Stimulated activated CD4-positive, alpha-beta T cell treated with anti-CD3 and anti-CD28 coated beads, TNF-alpha, amount 100 ng/mL, for 1 hour (primary cell): ENCODE results near the gene C5orf63.
"Not testable (repeated sequence)": the region's sequence is repeated elsewhere in the genome, so short reads cannot be mapped to it uniquely, and the experiment has no call there.

ENCODE experiments used
- DNase-seq, 3 donors: peaks; one replicate each; pipeline ENCODE4 v3.0.0-alpha.2; 2020; ENCODE audit warnings: low read depth in 3 of 3, low spot score in 1 of 3

Gene C5orf63

DNA sequence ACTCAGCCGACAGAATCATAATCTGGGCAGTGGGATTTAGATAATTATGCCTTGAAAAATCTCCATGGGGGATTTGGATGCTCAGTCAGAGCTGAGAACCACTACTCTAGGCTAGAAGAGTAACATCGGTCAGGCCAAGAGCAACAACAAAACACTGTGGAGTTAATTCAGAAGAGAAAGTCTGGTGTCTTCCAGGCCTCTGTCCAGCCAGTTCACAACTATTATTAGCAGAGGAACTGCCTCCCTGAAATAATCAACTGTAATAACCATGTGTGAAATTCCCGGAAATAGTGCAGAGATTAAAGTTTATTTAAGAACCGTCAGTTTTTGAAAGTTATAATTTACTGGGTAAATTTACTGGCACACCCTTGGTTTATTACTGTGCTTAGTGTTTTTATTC is 34.8 kb downstream of the C5orf63 start:
- DNase-seq = no peak

DNA sequence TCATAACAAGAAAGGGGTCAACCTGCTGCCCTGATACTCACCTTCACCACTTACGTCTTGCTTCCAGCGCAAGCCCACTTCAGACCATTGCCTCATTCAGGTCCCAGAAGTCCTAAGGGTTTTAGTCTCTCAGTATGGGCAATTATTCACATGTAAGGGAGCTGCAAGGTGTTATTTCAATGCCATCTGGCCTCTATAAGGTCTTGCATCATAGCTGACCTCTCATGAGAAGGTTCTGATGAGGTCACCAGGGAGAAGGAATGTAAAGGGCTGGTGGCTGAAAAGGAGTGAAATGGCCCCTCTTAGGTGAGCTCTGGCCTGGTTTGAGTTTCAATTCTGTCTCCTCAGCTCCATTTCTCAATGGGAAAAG is 41.5 kb downstream of the C5orf63 start:
- no peak for DNase-seq

DNA sequence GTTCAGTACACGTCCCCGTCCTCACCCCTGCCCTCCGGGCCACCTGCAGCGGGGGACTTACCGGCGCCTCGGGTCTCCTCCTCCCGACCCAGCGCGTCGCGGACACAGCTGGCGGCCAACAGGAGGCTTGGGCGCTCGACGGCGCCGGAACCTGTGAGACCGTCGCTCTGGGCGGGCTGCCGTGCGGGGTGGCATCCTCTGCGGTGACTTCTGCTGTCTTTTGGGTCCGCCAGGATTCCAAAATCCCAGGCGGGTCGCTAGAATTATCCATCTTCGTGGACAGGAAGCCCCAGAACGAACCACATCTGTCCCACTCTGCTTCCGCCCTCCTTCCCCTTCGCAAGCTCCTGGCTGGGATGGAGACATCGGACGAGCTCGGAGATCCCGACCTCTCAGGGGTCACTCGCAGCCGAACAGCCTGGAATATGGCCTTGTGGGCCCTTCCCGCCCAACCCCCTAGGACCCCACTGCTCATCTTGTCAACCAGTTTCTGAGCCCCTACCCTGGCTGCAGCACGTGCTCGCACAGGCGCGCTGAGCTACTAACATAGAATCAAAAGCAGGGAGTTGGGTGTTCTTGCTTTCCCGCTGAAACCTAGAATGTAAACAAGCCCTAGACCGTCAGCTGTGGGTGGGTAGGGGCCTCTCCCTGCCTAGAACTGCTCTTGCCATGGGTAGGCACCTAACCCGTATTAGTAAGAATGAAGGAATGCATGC is 42.0 kb downstream of the C5orf63 start:
- DNase-seq = peak in 1 of 3 donors; percentile 12

DNA sequence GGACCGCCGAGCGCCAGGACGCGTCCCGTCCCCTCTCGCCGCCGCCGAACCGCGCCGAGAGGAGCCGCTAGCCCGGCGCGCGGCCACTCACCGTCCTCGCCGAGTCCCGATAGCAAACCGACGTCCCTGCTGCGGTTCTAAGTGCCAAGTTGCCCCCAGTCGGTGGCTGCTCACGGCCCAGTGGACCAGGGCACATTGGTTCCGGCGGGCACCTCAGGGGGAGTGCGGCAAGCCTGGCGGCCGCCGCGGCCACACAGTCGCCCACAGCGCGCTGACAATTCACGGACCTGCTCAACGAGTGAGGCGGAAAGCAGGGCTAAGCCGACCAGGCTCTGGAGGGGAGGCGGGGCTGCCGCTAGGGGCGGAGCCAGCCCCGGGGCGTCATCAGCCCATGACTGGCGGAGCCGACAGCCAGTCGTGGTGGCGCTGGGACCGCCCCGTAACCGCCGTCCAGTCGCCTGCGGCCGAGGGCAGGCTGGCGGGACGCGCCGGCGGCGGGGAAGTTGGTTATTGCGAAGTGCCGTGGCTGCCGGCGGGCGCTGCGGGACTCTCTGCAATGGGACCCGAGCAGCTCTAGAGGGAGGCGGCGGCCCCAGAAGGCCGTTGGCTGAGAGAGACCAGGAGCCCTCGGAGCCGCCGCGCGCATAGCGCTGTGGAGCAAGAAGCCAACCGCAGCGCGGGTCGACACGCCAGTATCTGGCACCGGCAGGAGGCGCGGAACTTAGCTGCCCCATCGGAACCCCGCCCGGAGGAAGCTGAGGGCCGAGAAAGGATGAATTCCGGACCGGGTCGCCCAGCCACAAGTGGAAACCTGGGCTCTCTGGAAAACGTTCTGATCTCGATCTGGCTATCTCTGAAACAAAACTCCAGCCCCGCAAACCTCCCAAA is 42.8 kb downstream of the C5orf63 start, which contains the start of gene MARCHF3:
Gene MARCHF3 (minus strand): TSS at position 300 of the 888 bp plus-strand sequence. CDS start 112,387 bp downstream, outside the sequence.
- peak; percentile 80 to 88 (median 84) for DNase-seq

DNA sequence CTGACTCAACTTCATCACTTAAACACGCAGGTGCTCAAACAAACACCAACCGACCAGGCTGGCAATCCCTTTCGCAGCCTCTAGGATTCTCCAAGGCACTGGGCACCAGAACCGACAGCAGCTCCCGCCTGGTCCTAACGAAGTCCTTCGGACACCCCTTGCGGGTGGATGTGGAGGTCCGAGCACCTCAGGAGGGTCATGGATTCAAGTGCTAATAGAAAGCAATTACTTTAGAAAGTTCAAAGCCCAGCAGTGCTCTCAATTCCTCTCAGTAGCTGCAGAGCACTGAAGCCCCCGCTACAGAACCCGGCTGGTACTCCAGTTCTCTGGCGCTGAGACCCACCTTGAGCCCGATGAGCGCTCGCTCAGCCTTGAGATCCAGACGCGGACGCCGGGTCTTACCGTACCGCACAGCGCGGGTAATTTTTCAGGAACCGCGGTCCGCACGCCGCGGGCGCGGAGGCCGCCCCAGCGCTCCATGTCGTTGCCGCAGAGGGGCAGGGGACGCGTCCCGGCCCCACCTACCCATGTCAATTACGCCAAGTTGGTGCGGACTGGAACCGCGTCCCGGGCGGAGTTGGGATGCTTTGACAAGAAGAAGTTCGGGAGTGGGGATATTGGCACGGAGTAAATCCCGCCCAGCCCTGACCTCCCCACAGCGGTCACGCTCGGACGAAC is 43.6 kb downstream of the C5orf63 start:
- peak in 1 of 3 donors; percentile 28 for DNase-seq

DNA sequence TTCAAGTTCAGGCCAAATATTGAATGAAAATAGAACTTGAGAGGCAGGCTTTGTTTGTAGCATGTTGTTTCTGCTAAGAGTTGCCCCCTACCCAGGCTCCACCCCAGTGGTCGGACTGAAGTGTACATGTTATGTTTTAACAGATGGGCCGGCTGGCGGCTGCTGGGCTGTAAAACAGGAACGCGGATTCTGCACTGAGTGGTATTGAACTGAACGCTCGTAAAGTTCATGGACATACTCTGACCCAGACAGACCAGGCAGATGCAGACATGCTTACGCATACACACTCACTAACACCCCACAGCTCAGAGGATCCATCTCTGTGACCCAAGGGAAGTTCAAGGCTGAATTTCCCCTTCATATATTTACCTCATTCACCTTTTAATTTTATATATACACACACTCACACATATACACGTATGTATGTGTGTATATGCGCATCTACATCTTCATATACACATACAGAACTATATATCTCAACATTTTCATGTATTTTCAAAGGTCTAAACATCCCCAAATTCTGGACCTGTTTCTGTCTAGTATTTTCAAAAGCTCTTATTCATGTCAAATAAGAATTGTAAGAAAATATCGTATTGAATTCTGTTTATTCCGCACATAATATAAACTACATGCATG is 44.4 kb downstream of the C5orf63 start:
- no peak for DNase-seq

DNA sequence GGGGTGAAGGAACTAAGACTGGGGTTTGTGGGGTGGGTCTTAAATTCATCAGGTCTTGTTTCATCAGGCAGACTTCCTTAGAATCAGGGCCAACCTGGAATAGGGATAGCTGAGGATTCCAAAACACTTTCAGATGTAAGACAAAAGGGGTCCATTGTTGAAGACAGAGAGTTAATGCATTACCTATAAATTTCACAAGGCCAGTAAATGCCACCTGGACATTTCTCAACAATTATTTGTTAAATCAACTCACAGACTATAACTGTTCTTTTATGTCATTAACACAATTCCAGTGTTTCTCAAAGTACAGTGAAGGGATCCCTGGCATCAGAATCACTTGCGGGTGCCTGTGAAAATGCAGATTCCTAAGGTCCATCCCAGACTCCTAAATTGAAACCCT is 45.8 kb downstream of the C5orf63 start:
- no peak for DNase-seq

DNA sequence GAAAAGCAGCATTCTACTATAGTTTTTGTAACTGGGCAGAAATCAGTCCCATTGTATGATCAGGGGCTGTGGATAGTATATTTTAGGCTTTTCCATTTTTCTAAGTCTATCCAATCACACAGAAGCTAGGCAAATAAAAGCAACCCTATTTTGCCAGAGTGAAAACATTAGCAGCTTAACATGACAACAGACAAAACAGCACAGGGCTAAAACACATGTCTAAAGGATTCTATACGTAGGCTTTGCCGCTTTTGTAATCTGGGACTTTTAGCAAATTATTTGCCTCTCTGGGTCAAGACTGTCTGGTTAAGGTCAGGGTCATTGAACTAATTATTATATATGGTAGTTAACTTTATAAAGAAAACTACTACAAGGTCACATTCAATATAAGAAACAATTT is 47.1 kb downstream of the C5orf63 start:
- no peak for DNase-seq

DNA sequence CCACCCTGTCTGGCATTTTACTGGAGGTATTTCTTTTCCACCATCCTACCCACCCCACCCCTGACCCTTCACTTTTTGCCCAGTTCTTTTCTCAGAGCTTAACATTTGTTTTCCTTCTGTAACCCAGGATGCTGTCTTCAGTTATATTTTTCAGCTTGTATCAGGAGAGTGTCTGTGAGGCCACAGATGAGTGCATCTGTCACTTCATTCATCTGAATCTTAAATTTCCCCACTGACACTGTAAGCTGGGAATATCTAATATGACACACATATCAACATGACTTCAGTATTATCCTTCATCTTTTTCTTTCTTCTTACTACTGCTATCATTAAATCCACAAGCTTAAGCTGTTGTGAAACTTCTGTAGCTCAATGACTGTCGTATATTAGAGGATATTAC is 47.8 kb downstream of the C5orf63 start:
- DNase-seq = no peak

DNA sequence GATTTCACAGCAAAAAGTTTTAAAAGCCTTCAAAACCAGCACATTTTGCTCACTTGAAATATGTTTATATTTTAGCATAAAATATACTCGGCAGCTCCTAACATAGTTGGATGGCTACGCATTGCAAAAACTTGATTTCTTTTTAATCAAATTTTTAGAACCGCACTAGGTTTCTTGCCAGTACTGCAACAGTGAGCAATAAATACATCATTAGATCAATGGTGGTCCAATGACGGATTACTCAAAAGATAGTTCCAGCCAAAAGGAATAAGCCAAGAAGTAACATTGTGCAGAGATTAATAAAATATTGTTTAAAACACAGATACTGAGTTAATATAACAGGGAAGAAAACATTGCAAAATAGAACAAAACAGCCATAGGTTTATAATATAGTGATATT is 48.5 kb downstream of the C5orf63 start:
- no peak for DNase-seq

DNA sequence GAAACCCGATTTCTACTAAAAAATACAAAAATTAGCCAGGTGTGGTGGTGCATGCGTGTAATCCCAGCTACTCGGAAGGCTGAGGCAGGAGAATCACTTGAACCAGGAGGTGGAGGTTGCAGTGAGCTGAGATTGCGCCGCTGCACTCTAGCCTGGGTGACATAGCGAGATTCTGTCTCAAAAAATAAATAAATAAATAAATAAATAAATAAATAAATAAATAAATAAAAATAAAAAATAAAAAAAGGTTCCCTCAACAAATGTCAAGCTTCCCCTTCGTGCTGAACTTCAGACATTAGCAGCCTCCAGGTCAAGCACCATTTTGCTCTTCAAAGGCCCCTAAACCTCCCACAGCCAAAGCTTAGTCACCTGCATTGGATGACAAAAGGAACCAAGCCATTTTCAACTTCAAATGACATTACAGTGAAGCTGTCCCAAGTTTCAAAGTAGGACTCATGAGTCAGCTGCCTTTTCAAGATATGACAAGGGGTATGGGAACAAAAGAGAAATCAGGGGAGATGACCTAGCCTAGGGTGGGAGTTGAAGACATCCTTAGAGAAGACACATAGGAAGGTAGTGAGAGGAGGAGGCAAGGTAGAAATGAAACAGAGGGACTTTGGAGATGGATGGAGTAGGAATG is 49.6 kb downstream of the C5orf63 start:
- not testable (repeated sequence) for DNase-seq

DNA sequence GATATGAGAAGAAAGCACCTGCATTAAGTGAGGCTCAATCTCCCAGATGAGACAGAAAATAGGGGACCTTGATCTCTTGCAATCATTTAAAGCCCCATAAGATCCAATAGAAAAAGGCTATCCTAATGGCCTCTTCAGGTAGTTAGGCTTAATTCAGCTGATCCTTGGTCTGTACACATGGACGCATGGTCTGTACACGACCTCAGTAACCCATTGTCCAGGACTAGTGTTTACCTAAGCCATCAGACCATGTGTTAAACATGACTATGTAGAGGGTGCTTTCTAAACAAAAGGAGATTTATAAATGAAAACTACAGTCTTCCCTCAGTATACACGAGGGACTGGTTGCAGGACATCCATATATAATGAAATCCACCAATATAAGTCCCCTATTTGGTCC is 50.5 kb downstream of the C5orf63 start:
- no peak for DNase-seq

DNA sequence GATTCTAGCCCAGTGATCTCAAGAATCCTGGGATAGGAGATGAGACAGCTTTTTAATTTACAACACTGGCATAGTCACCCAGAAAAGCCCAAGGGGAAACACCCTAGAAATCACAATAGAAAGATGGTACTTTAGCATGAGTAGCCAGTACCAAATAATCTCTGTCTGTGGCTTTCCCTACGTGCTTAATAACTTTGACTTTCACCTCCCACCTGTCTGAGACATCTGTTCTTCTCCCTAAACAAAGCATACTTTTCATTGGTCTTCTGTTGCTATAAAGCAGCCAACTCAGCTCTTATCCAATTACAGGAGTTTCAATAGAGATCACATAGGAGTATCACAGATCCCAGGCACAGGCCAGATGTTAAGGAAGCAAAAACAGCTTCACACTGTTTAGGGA is 53.4 kb downstream of the C5orf63 start:
- no peak for DNase-seq

DNA sequence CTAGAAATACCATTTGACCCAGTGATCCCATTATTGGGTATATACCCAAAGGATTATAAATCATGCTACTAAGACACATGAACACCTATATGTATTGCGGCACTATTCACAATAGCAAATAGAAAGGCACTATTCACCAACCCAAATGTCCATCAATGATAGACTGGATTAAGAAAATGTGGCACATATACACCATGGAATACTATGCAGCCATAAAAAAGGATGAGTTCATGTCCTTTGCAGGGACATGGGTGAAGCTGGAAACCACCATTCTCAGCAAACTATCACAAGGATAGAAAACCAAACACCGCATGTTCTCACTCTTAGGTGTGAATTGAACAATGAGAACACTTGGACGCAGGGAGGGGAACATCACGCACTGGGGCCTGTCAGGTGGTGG is 56.6 kb downstream of the C5orf63 start:
- DNase-seq = not testable (repeated sequence)

DNA sequence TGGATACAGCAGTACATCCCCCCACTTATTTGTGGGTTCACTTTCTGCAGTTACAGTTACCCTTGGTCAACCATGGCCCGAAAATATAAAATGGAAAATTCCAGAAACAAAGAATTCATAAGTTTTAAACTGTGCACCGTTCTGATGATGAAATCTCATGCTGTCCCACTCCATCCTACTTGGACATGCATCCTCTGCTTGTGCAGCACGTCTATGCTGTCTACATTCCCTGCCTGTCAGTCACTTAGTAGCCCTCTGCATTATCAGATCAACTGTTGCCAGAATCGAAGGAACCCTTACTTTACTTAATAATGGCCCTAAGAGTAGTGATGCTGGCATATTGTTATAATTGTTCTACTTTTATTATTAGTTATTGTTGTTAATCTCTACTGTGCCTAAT is 57.6 kb downstream of the C5orf63 start:
- no peak for DNase-seq

DNA sequence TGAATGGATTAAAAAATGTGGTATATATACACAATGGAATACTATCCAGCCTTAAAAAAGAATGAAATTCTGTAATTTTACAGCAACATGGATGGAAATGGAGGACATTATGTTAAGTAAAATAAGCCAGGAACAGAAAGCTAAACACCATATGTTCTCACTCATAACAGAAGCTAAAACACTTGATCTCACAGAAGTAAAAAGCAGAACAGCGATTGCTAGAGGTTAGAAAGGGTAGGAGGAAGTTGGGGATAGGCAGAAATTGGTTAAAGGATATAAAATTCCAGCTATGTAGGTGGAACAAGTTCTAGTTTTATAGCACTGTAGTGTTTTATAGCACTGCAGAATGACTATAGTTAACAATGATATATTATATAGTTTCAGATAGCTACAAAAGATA is 58.7 kb downstream of the C5orf63 start:
- no peak for DNase-seq

DNA sequence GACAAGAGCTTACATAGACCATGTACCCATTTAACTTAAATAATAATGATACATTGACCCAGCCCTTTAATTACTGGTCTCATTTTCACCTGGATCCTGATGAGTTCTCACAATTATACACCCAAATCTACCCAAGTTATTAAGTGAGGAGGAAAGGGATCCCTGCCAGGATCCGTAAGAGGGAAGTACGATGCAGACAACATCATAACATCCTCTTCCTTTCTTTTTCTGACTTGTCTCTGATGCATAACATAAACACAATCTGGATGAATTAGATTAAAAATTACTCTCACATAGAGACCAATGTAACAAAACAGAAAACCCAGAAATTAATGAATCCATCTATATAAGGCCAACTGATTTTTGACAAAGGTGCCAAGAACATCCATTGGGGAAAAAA is 59.9 kb downstream of the C5orf63 start:
- DNase-seq = no peak

DNA sequence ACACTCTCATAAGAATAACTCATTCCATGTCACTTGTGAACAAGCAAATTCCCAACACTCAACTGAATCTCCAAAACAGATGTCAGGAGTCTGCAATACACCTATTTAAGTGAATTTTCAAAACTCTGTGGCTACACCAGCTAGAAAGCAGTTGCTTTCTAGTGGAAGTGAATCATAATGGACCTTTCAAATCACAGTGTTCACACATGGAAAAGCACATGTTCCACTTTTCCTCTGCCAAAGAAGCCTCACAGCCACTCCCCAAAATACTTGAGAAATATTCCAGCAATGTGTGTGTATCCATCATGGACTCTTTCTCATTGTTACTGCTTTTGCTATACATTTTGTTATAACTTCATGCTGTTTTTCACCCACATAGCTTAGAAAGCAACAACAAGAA is 60.4 kb downstream of the C5orf63 start:
- DNase-seq = no peak

DNA sequence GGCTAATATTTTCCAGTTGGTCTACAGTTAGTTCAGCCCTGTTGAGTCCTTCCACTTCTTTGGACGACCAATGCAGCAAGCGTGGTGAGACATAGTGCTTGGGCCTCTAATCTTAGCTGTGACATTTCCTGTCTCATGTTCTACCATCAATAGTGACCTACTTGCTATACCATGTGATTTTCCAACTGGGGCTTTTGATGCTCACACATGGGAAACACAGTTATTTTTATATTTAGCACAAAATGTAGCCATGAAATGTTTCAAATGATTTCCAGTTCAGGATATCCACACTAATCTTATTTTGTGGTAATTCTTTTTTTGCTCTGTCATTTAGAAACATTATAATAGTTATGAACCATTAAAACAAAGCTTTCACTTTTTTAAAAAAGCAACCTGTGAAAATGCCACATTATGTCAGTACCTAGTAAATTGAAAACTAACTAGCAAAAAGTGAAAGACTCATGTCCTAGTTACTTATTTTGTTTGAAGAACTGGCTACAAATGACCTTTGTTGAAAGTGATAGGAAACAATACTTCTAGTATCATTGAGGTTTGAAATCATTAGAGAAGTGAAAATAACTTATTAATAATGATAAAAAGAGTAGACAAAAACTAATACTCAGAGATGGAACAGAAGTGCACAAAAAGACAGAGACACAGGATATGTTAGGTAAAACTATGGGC is 61.2 kb downstream of the C5orf63 start:
- no peak for DNase-seq

DNA sequence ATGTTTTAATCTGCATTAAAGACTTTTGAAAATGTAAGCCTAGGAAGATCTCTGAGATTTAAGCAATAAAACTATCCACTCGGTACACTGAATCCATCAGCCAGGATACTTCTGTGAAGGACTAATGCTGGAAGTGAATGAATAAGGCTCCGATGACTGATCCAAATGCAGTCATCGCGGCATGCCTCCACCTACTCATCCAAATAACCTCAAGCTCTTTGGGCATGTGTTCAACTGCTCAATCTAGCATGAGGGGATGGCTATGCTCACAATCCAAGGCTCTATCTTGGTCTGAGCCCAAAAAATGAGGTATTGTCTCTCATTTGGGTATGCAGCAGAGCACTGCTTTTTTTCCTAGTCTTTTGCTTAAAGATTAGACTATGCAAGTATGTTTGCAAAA is 62.1 kb downstream of the C5orf63 start:
- DNase-seq = no peak
